ENCODE measurements around the gene GOLGA6L7. TPM values are rescaled to one million over a fixed set of nuclear protein-coding genes. Genes with fewer than 3 reads are reported as not detected.

Gene GOLGA6L7
- total and polyA plus RNA-seq, 2 of the 8 experiments (the other 6 are each of a cell fraction or from before 2014, with no cell fraction given): not detected

GRCh38 chr15:28880680-28881079 lies 32.2 kb upstream of the GOLGA6L7 start (continued):
- TF ChIP-seq SIN3A (conservative IDR thresholded peaks at IDR 0.05 in 1 of 2, IDR thresholded peaks at IDR 0.05 in 1 of 2; ENCODE audit: low read depth in 1 of 2, low read length in 2 of 2): no peak
- TF ChIP-seq CTCF (IDR thresholded peaks at IDR 0.05; ENCODE audit: control extremely low read depth in 1 of 3, insufficient read depth in 1 of 3, low read depth in 1 of 3, low read length in 3 of 3): no peak
- no peak for TF ChIP-seq CBX5 (IDR thresholded peaks at IDR 0.05; ENCODE audit: low read depth, low read length)
